ENCODE results near the gene DDX51. TPM values are rescaled to one million over a fixed set of nuclear protein-coding genes. Genes with fewer than 3 reads are reported as not detected.

DDX51 gene
- total RNA-seq, 1 donor: 8.2 TPM

- no peak for TF ChIP-seq CTCF (IDR thresholded peaks at IDR 0.05; ENCODE audit: insufficient read depth, low read depth, low read length)
- no peak for DNase-seq (ENCODE audit: low read depth)
- no peak overlapping the region for H3K4me3 ChIP-seq (ENCODE audit: low read depth, low read length)
Measured at GRCh38 chr12:132111654-132112304, 32.3 kb downstream of the DDX51 start.

DNA sequence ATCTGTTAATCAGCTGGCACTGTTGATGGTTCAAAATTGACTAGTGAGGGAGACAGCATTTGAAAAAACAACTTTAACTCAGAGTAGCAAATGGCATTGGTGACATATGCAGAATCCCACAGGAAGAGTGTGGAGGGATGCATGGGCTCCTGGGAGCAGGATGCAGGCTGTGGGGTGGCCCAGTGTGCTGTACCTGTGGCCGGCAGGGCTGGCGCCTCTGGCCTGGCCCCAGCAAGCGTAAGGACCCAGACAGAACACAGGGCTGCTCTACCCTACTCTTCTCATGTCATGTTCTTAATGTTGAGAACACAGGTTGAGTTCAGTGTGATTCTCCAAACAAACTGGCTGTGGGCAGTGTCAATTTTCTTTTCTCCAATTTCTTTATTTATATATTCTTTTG, 33.4 kb downstream of the DDX51 start:
- no peak overlapping the region for H3K4me3 ChIP-seq (ENCODE audit: low read depth, low read length)
- no peak for DNase-seq (ENCODE audit: low read depth)
- no peak for TF ChIP-seq CTCF (IDR thresholded peaks at IDR 0.05; ENCODE audit: insufficient read depth, low read depth, low read length)

- no peak for TF ChIP-seq CTCF (IDR thresholded peaks at IDR 0.05; ENCODE audit: insufficient read depth, low read depth, low read length)
- no peak for DNase-seq (ENCODE audit: low read depth)
- H3K4me3 ChIP-seq (ENCODE audit: low read depth, low read length): no peak overlapping the region
Measured at GRCh38 chr12:132109741-132110140, 34.4 kb downstream of the DDX51 start.

DNA sequence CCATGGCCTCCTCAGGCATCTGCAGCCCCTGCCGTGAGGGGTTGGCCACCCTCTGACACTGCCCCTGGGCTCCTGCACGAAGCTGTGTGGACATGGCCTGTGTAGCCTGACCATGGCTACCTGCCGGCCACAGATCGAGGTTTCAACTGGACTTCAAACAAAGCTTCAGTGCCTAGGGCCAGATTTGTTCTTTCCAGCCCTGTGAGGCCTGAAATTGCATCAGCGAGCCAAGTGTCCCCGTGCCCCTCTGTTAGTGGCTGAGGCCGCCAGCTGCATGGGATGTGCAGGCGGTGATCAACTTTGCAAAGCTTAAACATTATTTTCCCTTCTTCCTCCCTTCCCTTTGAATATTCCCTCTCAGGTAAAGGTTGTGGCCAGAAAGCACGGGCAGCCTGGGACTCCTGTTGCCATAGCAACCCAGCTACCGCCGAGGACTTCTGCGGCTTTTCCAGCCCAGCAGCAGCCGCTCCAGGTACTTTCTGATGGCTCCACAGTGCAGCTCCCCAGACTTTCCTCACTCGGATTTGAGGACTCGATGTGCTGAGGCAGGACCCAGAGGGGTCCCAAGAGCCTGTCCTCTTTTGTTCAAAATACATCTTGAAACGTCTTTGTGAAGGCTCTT, 35.8 kb downstream of the DDX51 start:
- no peak for DNase-seq (ENCODE audit: low read depth)
- no peak for TF ChIP-seq CTCF (IDR thresholded peaks at IDR 0.05; ENCODE audit: insufficient read depth, low read depth, low read length)
- H3K4me3 ChIP-seq (ENCODE audit: low read depth, low read length): no peak overlapping the region

- no peak for TF ChIP-seq CTCF (IDR thresholded peaks at IDR 0.05; ENCODE audit: insufficient read depth, low read depth, low read length)
- DNase-seq (ENCODE audit: low read depth): peak; percentile 5
- no peak overlapping the region for H3K4me3 ChIP-seq (ENCODE audit: low read depth, low read length)
Measured at GRCh38 chr12:132106921-132107320, 37.2 kb downstream of the DDX51 start.

- no peak overlapping the region for H3K4me3 ChIP-seq (ENCODE audit: low read depth, low read length)
- TF ChIP-seq CTCF (IDR thresholded peaks at IDR 0.05; ENCODE audit: insufficient read depth, low read depth, low read length): no peak
- no peak for DNase-seq (ENCODE audit: low read depth)
Measured at GRCh38 chr12:132105467-132105866, 38.7 kb downstream of the DDX51 start.

Data from fibroblast of villous mesenchyme (primary cell).